ENCODE measurements around the gene FLT3LG. TPM values are rescaled to one million over a fixed set of nuclear protein-coding genes. Genes with fewer than 3 reads are reported as not detected.

FLT3LG gene
- total RNA-seq, 6 experiments from 2014 or later = 0.80 to 4.4 (median 2.3) TPM

- TF ChIP-seq POLR2A (IDR thresholded peaks at IDR 0.05) (no peak), CTCF (IDR thresholded peaks at IDR 0.05) (no peak)
- WGBS (ENCODE audit: insufficient coverage, low coverage, low lambda C conversion rate, missing lambda C conversion rate) = 77% methylated on average over 6 of the region's 9 CpGs
- DNase-seq = no peak
- intact Hi-C loops (cut with DNase I) = no loop called here
- Histone ChIP-seq H3K4me1 (peaks cover 0 to 3% (median 1%) of the 10 kb centered on the region in 4 donors), H3K9me3 (no peaks in the 10 kb centered on the region), H3K4me3 (no peak overlapping the region), H3K27ac (no peak overlapping the region), H3K27me3 (no peaks in the 10 kb centered on the region), H3K36me3 (peaks cover 0 to 15% (median 8%) of the 10 kb centered on the region in 4 donors)
- ATAC-seq = no peak
Observed at GRCh38 chr19:49503582-49503962, 29.6 kb downstream of the FLT3LG start.

GRCh38 chr19:49506575-49507105 is 32.6 kb downstream of the FLT3LG start:
- Histone ChIP-seq H3K36me3 (no peaks in the 10 kb centered on the region), H3K27ac (no peak overlapping the region), H3K4me3 (no peak overlapping the region), H3K27me3 (no peaks in the 10 kb centered on the region), H3K9me3 (no peaks in the 10 kb centered on the region), H3K4me1 (no peaks in the 10 kb centered on the region)
- intact Hi-C loops (cut with DNase I) = loop anchor here (5.0 kb wide), 2 partner anchors 36 to 61 kb away; no protein-coding TSS in a partner anchor
- TF ChIP-seq POLR2A (IDR thresholded peaks at IDR 0.05) (no peak), CTCF (IDR thresholded peaks at IDR 0.05) (peak; percentile 70 to 81 (median 72))
- ATAC-seq (peak; percentile 83 to 93 (median 87)), DNase-seq (peak in 2 of 3 donors; percentile 56 to 73)
- WGBS (ENCODE audit: insufficient coverage, low coverage, low lambda C conversion rate, missing lambda C conversion rate) = 12% methylated on average over 7 of the region's 8 CpGs

- Histone ChIP-seq H3K4me1 (no peaks in the 10 kb centered on the region), H3K36me3 (no peaks in the 10 kb centered on the region), H3K27ac (no peak overlapping the region), H3K27me3 (no peaks in the 10 kb centered on the region), H3K9me3 (no peaks in the 10 kb centered on the region), H3K4me3 (no peak overlapping the region)
- WGBS (ENCODE audit: insufficient coverage, low coverage, low lambda C conversion rate, missing lambda C conversion rate) = 79% methylated on average over 10 of the region's 12 CpGs
- DNase-seq (no peak), ATAC-seq (no peak)
- intact Hi-C loops (cut with DNase I) = loop anchor here (5.0 kb wide), 2 partner anchors 34 to 59 kb away; no protein-coding TSS in a partner anchor
- TF ChIP-seq CTCF (IDR thresholded peaks at IDR 0.05) = no peak
- no peak for TF ChIP-seq POLR2A (IDR thresholded peaks at IDR 0.05)
Observed at GRCh38 chr19:49507803-49508494, 33.9 kb downstream of the FLT3LG start.

GRCh38 chr19:49512970-49513745 is 39.1 kb downstream of the FLT3LG start:
- H3K9me3 ChIP-seq = no peaks in the 10 kb centered on the region
- ATAC-seq = peak; percentile 81 to 87 (median 85)
- peaks cover 0 to 6% (median 0%) of the 10 kb centered on the region in 4 donors for H3K36me3 ChIP-seq
- H3K27ac ChIP-seq = peak overlapping the region; percentile 45 to 76 (median 70)
- peak; percentile 71 to 82 (median 73) for DNase-seq
- intact Hi-C loops (cut with DNase I) = no loop called here
- H3K27me3 ChIP-seq = no peaks in the 10 kb centered on the region
- 0% methylated on average over 13 of the region's 50 CpGs for WGBS (ENCODE audit: insufficient coverage, low coverage, low lambda C conversion rate, missing lambda C conversion rate)
- peaks cover 0 to 17% (median 5%) of the 10 kb centered on the region in 4 donors for H3K4me1 ChIP-seq
- TF ChIP-seq CTCF (IDR thresholded peaks at IDR 0.05) = no peak
- peak; percentile 65 for TF ChIP-seq POLR2A (IDR thresholded peaks at IDR 0.05)
- peak overlapping the region; percentile 44 to 90 (median 87) for H3K4me3 ChIP-seq
